Mesenchymal stem cell (in vitro differentiated cells and primary cell): Measurements from ENCODE around the gene BAIAP3.

Experiments
- DNase-seq: peaks from one replicate; pipeline ENCODE4 v3.0.0-alpha.2; 2013
- H2AFZ ChIP-seq: one replicate; pipeline ENCODE4 v1.6.1; 2013; ENCODE audit warnings: low read depth, mild to moderate bottlenecking, control low read depth, inconsistent platforms, low read length, moderate library complexity
- H2AK5ac ChIP-seq: 2 replicates; pipeline ENCODE4 v1.6.1; 2013; ENCODE audit warnings: low read length, moderate library complexity, mild to moderate bottlenecking, inconsistent platforms; ENCODE audit not compliant: severe bottlenecking
- H2BK120ac ChIP-seq: one replicate; pipeline ENCODE4 v1.6.1; 2013; ENCODE audit warnings: low read depth, mild to moderate bottlenecking, inconsistent platforms, low read length, moderate library complexity
- H2BK12ac ChIP-seq, 2 experiments: one replicate each; pipeline ENCODE4 v1.6.1; 2013; ENCODE audit warnings: inconsistent platforms in 2 of 2, low read length in 2 of 2, mild to moderate bottlenecking in 2 of 2, moderate library complexity in 2 of 2, control low read depth in 1 of 2
- H2BK15ac ChIP-seq: one replicate; pipeline ENCODE4 v1.6.1; 2013; ENCODE audit warnings: mild to moderate bottlenecking, low read depth, inconsistent platforms; ENCODE audit not compliant: poor library complexity, severe bottlenecking
- H2BK5ac ChIP-seq: 2 replicates; pipeline ENCODE4 v1.6.1; 2013; ENCODE audit warnings: low read depth, mild to moderate bottlenecking, low read length, control low read depth, inconsistent platforms; ENCODE audit not compliant: poor library complexity, severe bottlenecking
- H3K14ac ChIP-seq, 2 experiments: one replicate each; pipeline ENCODE4 v1.6.1; 2013; ENCODE audit warnings: inconsistent platforms in 2 of 2, low read length in 2 of 2, control low read depth in 1 of 2, mild to moderate bottlenecking in 1 of 2, moderate library complexity in 1 of 2
- H3K18ac ChIP-seq, 2 experiments: one replicate each; pipeline ENCODE4 v1.6.1; 2013; ENCODE audit warnings: inconsistent platforms in 2 of 2, low read length in 2 of 2, control low read depth in 1 of 2, low read depth in 1 of 2, mild to moderate bottlenecking in 1 of 2
- H3K23ac ChIP-seq, 2 experiments: one replicate each; pipeline ENCODE4 v1.6.1; 2013; ENCODE audit warnings: inconsistent platforms in 2 of 2, low read length in 2 of 2, mild to moderate bottlenecking in 2 of 2, moderate library complexity in 2 of 2, control low read depth in 1 of 2
- H3K27ac ChIP-seq: 2 replicates; pipeline ENCODE4 v1.5.1; 2013; ENCODE audit warnings: mild to moderate bottlenecking, moderate library complexity, low read length, control low read depth, inconsistent platforms; ENCODE audit not compliant: poor library complexity, severe bottlenecking
- H3K27me3 ChIP-seq, 2 experiments: 2 replicates each; pipeline versions ENCODE4 v1.6.1 to v1.7.0; 2013; ENCODE audit warnings: low read length in 2 of 2, mild to moderate bottlenecking in 2 of 2, moderate library complexity in 2 of 2, control low read depth in 1 of 2, inconsistent platforms in 1 of 2; ENCODE audit not compliant: control insufficient read depth in 1 of 2, insufficient read depth in 1 of 2
- H3K36me3 ChIP-seq, 2 experiments: 2 replicates each; pipeline versions ENCODE4 v1.6.1 to v1.7.0; 2013; ENCODE audit warnings: low read length in 2 of 2, control low read depth in 1 of 2, inconsistent platforms in 1 of 2, low read depth in 1 of 2, mild to moderate bottlenecking in 1 of 2; ENCODE audit not compliant: insufficient read depth in 2 of 2, control insufficient read depth in 1 of 2
- H3K4ac ChIP-seq, 2 experiments: one replicate each; pipeline ENCODE4 v1.6.1; 2013; ENCODE audit warnings: inconsistent platforms in 2 of 2, low read length in 2 of 2, mild to moderate bottlenecking in 2 of 2, moderate library complexity in 2 of 2, control low read depth in 1 of 2, low read depth in 1 of 2
- H3K4me1 ChIP-seq: 2 replicates; pipeline ENCODE4 v1.6.1; 2013; ENCODE audit warnings: low read depth, low read length, control low read depth; ENCODE audit not compliant: control insufficient read depth, insufficient read depth
- H3K4me2 ChIP-seq: 2 replicates; pipeline ENCODE4 v1.6.1; 2013; ENCODE audit warnings: low read length, mild to moderate bottlenecking, inconsistent platforms; ENCODE audit not compliant: poor library complexity, severe bottlenecking
- H3K4me3 ChIP-seq, 2 experiments: 2 replicates each; pipeline versions ENCODE4 v1.5.1 to v1.7.0; 2013; ENCODE audit warnings: low read length in 2 of 2, mild to moderate bottlenecking in 2 of 2, control low read depth in 1 of 2, low read depth in 1 of 2; ENCODE audit not compliant: insufficient read depth in 1 of 2
- H3K79me1 ChIP-seq: replicated peaks from 2 replicates; pipeline ENCODE4 v1.6.1; 2013; ENCODE audit warnings: mild to moderate bottlenecking, control low read depth, low read length, inconsistent platforms; ENCODE audit not compliant: poor library complexity, severe bottlenecking
- H3K9ac ChIP-seq: 2 replicates; pipeline ENCODE4 v1.7.0; 2013; ENCODE audit warnings: mild to moderate bottlenecking, low read length, moderate library complexity
- H3K9me3 ChIP-seq: 2 replicates; pipeline ENCODE4 v1.7.0; 2013; ENCODE audit warnings: mild to moderate bottlenecking, low read length; ENCODE audit not compliant: control insufficient read depth
- H4K8ac ChIP-seq: one replicate; pipeline ENCODE4 v1.6.1; 2013; ENCODE audit warnings: inconsistent platforms, mild to moderate bottlenecking, low read length, moderate library complexity
- H4K91ac ChIP-seq: one replicate; pipeline ENCODE4 v1.6.1; 2013; ENCODE audit warnings: mild to moderate bottlenecking, low read length, inconsistent platforms
- WGBS: methylation state at CpG from one replicate; pipeline ENCODE4 v1.1.7; 2013; ENCODE audit warnings: mixed read lengths; 5-methylcytosine and 5-hydroxymethylcytosine counted together

The BAIAP3 gene

DNA sequence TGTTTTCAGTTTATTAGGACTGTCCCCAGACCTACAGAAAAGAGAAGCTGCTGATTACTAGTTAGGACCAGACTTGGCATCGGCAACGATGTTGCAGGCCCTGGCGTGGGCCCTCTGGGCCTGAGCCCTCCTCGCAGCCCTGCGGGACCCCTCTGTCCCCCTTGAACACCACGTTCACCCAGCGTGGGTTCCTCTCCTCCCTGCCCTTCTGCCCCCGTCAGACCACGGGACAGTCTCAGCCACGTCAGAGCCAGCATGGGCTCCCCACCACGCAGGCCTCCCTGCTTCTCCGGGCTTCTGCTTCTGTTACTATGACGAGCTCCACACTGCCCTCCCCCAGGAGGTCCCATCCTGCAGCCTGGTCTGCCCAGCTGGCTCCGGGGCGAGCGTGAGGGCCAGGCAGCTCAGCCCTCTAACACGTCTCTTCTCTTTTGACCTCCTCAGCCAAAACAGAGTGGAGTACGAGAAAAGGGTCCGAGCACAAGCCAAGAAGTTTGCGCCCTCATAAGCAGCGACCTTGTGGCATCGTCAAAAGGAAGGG is 9.1 kb upstream of the BAIAP3 start:
- H3K4me2 ChIP-seq = no peak overlapping the region
- no peak overlapping the region for H4K8ac ChIP-seq
- H2AK5ac ChIP-seq = no peak overlapping the region
- H3K9me3 ChIP-seq = no peaks in the 10 kb centered on the region
- H2BK15ac ChIP-seq = no peak overlapping the region
- DNase-seq = no peak
- H2BK120ac ChIP-seq = no peak overlapping the region
- peaks cover 56 to 79% of the 10 kb centered on the region in 2 experiments for H3K36me3 ChIP-seq
- H3K4me3 ChIP-seq = no peak overlapping the region
- no peaks in the 10 kb centered on the region for H3K4me1 ChIP-seq
- no peak overlapping the region for H4K91ac ChIP-seq
- H3K79me1 ChIP-seq = peaks cover 35% of the 10 kb centered on the region
- no peak overlapping the region for H3K23ac ChIP-seq
- no peaks in the 10 kb centered on the region for H3K27me3 ChIP-seq
- 94% methylated on average over 21 of the region's 22 CpGs for WGBS
- H2BK12ac ChIP-seq = no peak overlapping the region
- no peak overlapping the region for H3K27ac ChIP-seq
- H3K9ac ChIP-seq = no peak overlapping the region
- H2AFZ ChIP-seq = no peak overlapping the region
- no peak overlapping the region for H3K14ac ChIP-seq
- no peak overlapping the region for H2BK5ac ChIP-seq
- H3K4ac ChIP-seq = no peak overlapping the region
- H3K18ac ChIP-seq = no peak overlapping the region

DNA sequence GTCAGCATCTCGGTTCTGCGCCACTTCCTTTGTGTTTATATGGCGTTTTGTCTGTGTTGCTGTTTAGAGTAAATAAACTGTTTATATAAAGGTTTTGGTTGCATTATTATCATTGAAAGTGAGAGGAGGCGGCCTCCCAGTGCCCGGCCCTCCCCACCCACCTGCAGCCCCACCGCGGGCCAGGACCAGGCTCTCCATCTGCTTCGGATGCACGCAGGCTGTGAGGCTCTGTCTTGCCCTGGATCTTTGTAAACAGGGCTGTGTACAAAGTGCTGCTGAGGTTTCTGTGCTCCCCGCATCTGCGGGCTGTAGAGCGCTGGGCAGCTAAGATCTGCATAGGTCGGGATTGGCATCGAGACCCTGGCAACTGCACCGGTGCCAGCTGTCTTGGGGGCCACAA is 8.2 kb upstream of the BAIAP3 start:
- H3K9me3 ChIP-seq = no peaks in the 10 kb centered on the region
- no peak overlapping the region for H2BK12ac ChIP-seq
- no peak overlapping the region for H2BK120ac ChIP-seq
- 94% methylated on average over 15 of the region's 15 CpGs for WGBS
- H3K4me3 ChIP-seq = no peak overlapping the region
- peaks cover 47 to 70% of the 10 kb centered on the region in 2 experiments for H3K36me3 ChIP-seq
- no peak for DNase-seq
- no peak overlapping the region for H2AFZ ChIP-seq
- no peak overlapping the region for H3K27ac ChIP-seq
- no peak overlapping the region for H2BK5ac ChIP-seq
- H3K18ac ChIP-seq = no peak overlapping the region
- H3K23ac ChIP-seq = no peak overlapping the region
- H2AK5ac ChIP-seq = no peak overlapping the region
- no peak overlapping the region for H3K4me2 ChIP-seq
- peaks cover 0 to 2% of the 10 kb centered on the region in 2 experiments for H3K27me3 ChIP-seq
- H3K14ac ChIP-seq = no peak overlapping the region
- no peak overlapping the region for H2BK15ac ChIP-seq
- H3K4me1 ChIP-seq = peaks cover 3% of the 10 kb centered on the region
- H4K91ac ChIP-seq = no peak overlapping the region
- no peak overlapping the region for H4K8ac ChIP-seq
- no peak overlapping the region for H3K4ac ChIP-seq
- H3K9ac ChIP-seq = no peak overlapping the region
- H3K79me1 ChIP-seq = peaks cover 28% of the 10 kb centered on the region

DNA sequence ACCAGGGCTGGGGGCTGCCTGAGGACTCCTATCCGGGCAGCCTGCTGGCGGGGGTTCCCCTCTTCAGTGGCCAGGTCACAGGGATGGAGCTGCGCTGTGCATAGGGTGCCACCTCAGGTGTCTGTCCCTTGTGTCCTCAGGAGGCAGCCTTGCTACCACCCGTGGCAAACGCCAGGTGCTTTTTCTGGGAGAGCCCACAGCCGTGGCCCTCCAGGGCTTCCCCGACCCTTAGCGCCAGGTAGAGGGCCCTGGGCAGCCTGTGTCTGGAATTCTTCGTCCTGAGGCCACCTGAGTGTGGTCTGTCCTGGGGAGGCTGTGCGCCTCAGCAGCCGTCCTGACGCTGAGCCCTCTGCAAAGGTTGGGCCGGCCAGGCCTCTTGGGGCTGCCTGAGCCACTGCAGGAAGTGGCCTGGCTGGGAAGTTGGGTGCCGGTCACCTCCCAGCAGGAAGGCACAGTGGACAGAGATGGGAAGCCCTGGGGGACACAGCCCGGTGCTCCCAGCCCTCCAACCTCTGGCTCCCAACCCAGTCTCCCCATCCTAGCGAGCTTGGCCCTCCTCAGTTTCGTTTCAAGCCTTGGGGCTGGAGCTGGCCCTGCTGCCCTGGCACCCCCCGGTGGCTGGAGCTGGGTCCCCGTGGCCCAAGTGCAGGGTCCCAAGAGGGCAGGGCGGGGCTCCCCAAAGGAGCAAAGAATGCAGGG is 7.6 kb upstream of the BAIAP3 start:
- peaks cover 5 to 7% of the 10 kb centered on the region in 2 experiments for H3K27me3 ChIP-seq
- peak overlapping the region; percentile 23 for H2BK15ac ChIP-seq
- WGBS = 80% methylated on average over 20 of the region's 20 CpGs

DNA sequence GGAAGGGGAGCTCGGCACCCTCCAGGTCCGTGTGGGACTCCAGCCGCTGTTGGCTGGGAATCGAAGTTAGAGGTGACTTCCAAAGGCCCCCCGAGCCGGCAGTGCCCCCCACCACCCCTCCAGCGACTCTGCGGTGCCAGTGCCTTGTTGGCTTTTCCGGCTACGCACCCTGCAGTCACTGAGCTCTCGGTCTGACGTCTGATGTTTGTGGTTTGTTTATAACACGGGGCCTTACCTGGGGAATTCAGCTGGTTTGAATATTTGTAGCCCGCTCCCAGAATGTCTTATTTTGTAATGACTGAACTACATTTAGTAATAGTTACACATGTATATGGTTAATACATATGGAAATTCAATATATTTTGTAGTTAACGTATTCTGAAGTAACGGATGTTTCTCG is 7.1 kb upstream of the BAIAP3 start:
- no peak overlapping the region for H2BK15ac ChIP-seq
- H2AK5ac ChIP-seq = no peak overlapping the region
- no peak for DNase-seq
- no peak overlapping the region for H2BK5ac ChIP-seq
- H2AFZ ChIP-seq = no peak overlapping the region
- H3K27me3 ChIP-seq = peaks cover 10 to 13% of the 10 kb centered on the region in 2 experiments
- no peak overlapping the region for H4K91ac ChIP-seq
- no peak overlapping the region for H3K14ac ChIP-seq
- WGBS = 80% methylated on average over 16 of the region's 17 CpGs
- H2BK120ac ChIP-seq = no peak overlapping the region
- H2BK12ac ChIP-seq = no peak overlapping the region
- peaks cover 19% of the 10 kb centered on the region for H3K79me1 ChIP-seq
- H3K23ac ChIP-seq = no peak overlapping the region
- H3K27ac ChIP-seq = no peak overlapping the region
- H4K8ac ChIP-seq = no peak overlapping the region
- H3K4me3 ChIP-seq = no peak overlapping the region
- H3K4ac ChIP-seq = no peak overlapping the region
- peaks cover 4% of the 10 kb centered on the region for H3K4me1 ChIP-seq
- no peak overlapping the region for H3K18ac ChIP-seq
- no peak overlapping the region for H3K4me2 ChIP-seq
- H3K9me3 ChIP-seq = no peaks in the 10 kb centered on the region
- no peak overlapping the region for H3K9ac ChIP-seq
- peaks cover 37 to 59% of the 10 kb centered on the region in 2 experiments for H3K36me3 ChIP-seq

More for the DNA sequence above, 7.6 kb upstream of the BAIAP3 start:
- no peak overlapping the region for H2AFZ ChIP-seq
- H3K9ac ChIP-seq = no peak overlapping the region
- no peak overlapping the region for H3K4me3 ChIP-seq
- no peaks in the 10 kb centered on the region for H3K9me3 ChIP-seq
- H3K36me3 ChIP-seq = peaks cover 42 to 64% of the 10 kb centered on the region in 2 experiments
- DNase-seq = no peak
- no peak overlapping the region for H2AK5ac ChIP-seq
- no peak overlapping the region for H3K4me2 ChIP-seq
- peaks cover 23% of the 10 kb centered on the region for H3K79me1 ChIP-seq
- H4K8ac ChIP-seq = peak overlapping the region; percentile 77
- H2BK12ac ChIP-seq = no peak overlapping the region
- no peak overlapping the region for H3K18ac ChIP-seq
- H3K4ac ChIP-seq = no peak overlapping the region
- no peak overlapping the region for H3K23ac ChIP-seq
- no peak overlapping the region for H2BK5ac ChIP-seq
- no peak overlapping the region for H3K14ac ChIP-seq
- no peak overlapping the region for H4K91ac ChIP-seq
- no peak overlapping the region for H2BK120ac ChIP-seq
- H3K4me1 ChIP-seq = peaks cover 3% of the 10 kb centered on the region
- H3K27ac ChIP-seq = no peak overlapping the region
